H1 (cell line): ENCODE results near the gene MYBPC1. TPM values are rescaled to one million over a fixed set of nuclear protein-coding genes. Genes with fewer than 3 reads are reported as not detected.

Source experiments
- CTCF ChIA-PET: fragments of 300-600 bp; sonication (Branson Sonifier 250); formaldehyde crosslinking; loops from one replicate; lab custom pipeline; 2021; ENCODE audit not compliant: partially characterized antibody; lab: Charles Lee
- POLR2A ChIA-PET: fragments of 300-600 bp; sonication (Branson Sonifier 250); formaldehyde crosslinking; loops from one replicate; lab custom pipeline; 2021; ENCODE audit warnings: inconsistent platforms; ENCODE audit not compliant: partially characterized antibody; lab: Charles Lee
- DNase-seq, 2 experiments: peaks; one replicate each; pipeline versions ENCODE4 v3.0.0 to v3.0.0-alpha.2; 2010 to 2022; ENCODE audit warnings: low spot score in 2 of 2, low read depth in 1 of 2, mixed read lengths in 1 of 2
- FAIRE-seq: peaks from 2 replicates; lab custom pipeline; 2011; peaks lifted over from hg19 to GRCh38; lab: Jason Lieb, UNC
- H2AFZ ChIP-seq: 2 replicates; pipeline ENCODE4 v1.8.1; 2012; ENCODE audit warnings: low read length, inconsistent platforms
- H2AK5ac ChIP-seq: 2 replicates; pipeline ENCODE4 v1.6.1; 2013; ENCODE audit warnings: low read depth, low read length
- H2BK120ac ChIP-seq: replicated peaks from 2 replicates; pipeline ENCODE3; 2013; ENCODE audit warnings: low read depth, low read length, inconsistent platforms
- H2BK12ac ChIP-seq: 2 replicates; pipeline ENCODE4 v1.6.1; 2013; ENCODE audit warnings: low read depth, low read length
- H2BK15ac ChIP-seq: 2 replicates; pipeline ENCODE4 v1.6.1; 2013; ENCODE audit warnings: low read length
- H2BK20ac ChIP-seq: 2 replicates; pipeline ENCODE4 v1.6.1; 2013; ENCODE audit warnings: low read length
- H2BK5ac ChIP-seq: 2 replicates; pipeline ENCODE4 v1.6.1; 2013; ENCODE audit warnings: low read depth, low read length
- H3K14ac ChIP-seq: 2 replicates; pipeline ENCODE4 v1.6.1; 2013; ENCODE audit warnings: inconsistent platforms; ENCODE audit not compliant: insufficient read length
- H3K18ac ChIP-seq: 2 replicates; pipeline ENCODE4 v1.6.1; 2013; ENCODE audit warnings: low read length; ENCODE audit errors: extremely low read depth
- H3K23ac ChIP-seq: 2 replicates; pipeline ENCODE4 v1.6.1; 2013; ENCODE audit warnings: inconsistent platforms; ENCODE audit not compliant: insufficient read length
- H3K23me2 ChIP-seq: 2 replicates; pipeline ENCODE4 v1.6.1; 2013; ENCODE audit warnings: low read depth, low read length
- H3K27ac ChIP-seq: 2 replicates; pipeline ENCODE4 v1.6.1; 2011; ENCODE audit warnings: low read depth, low read length, inconsistent platforms
- H3K27me3 ChIP-seq, 4 experiments: replicated peaks in 1 of 4; 1 replicate in 1 of 4; 2 replicates in 3 of 4; pipeline versions ENCODE4 v1.6.1 to v1.8.1; 2011 to 2013; ENCODE audit warnings: low read length in 3 of 4, mild to moderate bottlenecking in 3 of 4, inconsistent platforms in 2 of 4, mixed read lengths in 2 of 4, moderate library complexity in 1 of 4; ENCODE audit not compliant: control insufficient read depth in 3 of 4, insufficient read depth in 3 of 4; ENCODE audit errors: extremely low read depth in 1 of 4
- H3K36me3 ChIP-seq, 4 experiments: 2 replicates each; pipeline versions ENCODE4 v1.6.1 to v1.8.1; 2011 to 2013; ENCODE audit warnings: mild to moderate bottlenecking in 4 of 4, low read length in 3 of 4, moderate library complexity in 2 of 4, control low read depth in 1 of 4, inconsistent platforms in 1 of 4; ENCODE audit not compliant: insufficient read depth in 4 of 4, control insufficient read depth in 2 of 4
- H3K4ac ChIP-seq: replicated peaks from 2 replicates; pipeline ENCODE3; 2013; ENCODE audit warnings: low read length, low read depth, mixed read lengths, inconsistent platforms; ENCODE audit not compliant: insufficient read length
- H3K4me1 ChIP-seq, 4 experiments: replicated peaks in 1 of 4; 1 replicate in 1 of 4; 2 replicates in 3 of 4; pipeline versions ENCODE4 v1.6.1 to v1.8.1; 2011 to 2013; ENCODE audit warnings: low read length in 3 of 4, inconsistent platforms in 2 of 4, mixed read lengths in 1 of 4; ENCODE audit not compliant: insufficient read depth in 4 of 4, control insufficient read depth in 3 of 4
- H3K4me2 ChIP-seq, 2 experiments: 2 replicates each; pipeline versions ENCODE4 v1.6.1 to v1.8.1; 2011 to 2013; ENCODE audit warnings: low read depth in 2 of 2, low read length in 2 of 2, control low read depth in 1 of 2, inconsistent platforms in 1 of 2, mild to moderate bottlenecking in 1 of 2; ENCODE audit not compliant: insufficient read depth in 1 of 2
- H3K4me3 ChIP-seq, 4 experiments: fragments of 200-600, 300-600 bp in 1 of 4; sonication (generic), shearing (Covaris generic), sonication (Bioruptor Twin) in 1 of 4; 2 replicates each; pipeline versions ENCODE4 v1.5.1 to v1.8.1; 2011 to 2016; ENCODE audit warnings: low read length in 4 of 4, low read depth in 3 of 4, control low read depth in 2 of 4, inconsistent platforms in 2 of 4, mild to moderate bottlenecking in 2 of 4, mixed read lengths in 1 of 4, moderate library complexity in 1 of 4; ENCODE audit not compliant: insufficient read depth in 2 of 4; ENCODE audit errors: extremely low read depth in 1 of 4
- H3K56ac ChIP-seq: replicated peaks from 2 replicates; pipeline ENCODE3; 2013; ENCODE audit warnings: low read depth, mild to moderate bottlenecking, mixed read lengths, low read length, inconsistent platforms; ENCODE audit not compliant: insufficient read length
- H3K79me1 ChIP-seq: 2 replicates; pipeline ENCODE4 v1.6.1; 2013; ENCODE audit warnings: low read depth, low read length, control low read depth
- H3K79me2 ChIP-seq, 2 experiments: 2 replicates each; pipeline versions ENCODE4 v1.6.1 to v1.8.1; 2012 to 2013; ENCODE audit warnings: low read length in 2 of 2, mild to moderate bottlenecking in 2 of 2, inconsistent platforms in 1 of 2; ENCODE audit not compliant: insufficient read depth in 2 of 2, control insufficient read depth in 1 of 2
- H3K9ac ChIP-seq, 4 experiments: replicated peaks in 1 of 4; 1 replicate in 1 of 4; 2 replicates in 3 of 4; pipeline versions ENCODE4 v1.6.1 to v1.8.1; 2011 to 2013; ENCODE audit warnings: low read depth in 3 of 4, low read length in 3 of 4, control low read depth in 2 of 4, mild to moderate bottlenecking in 2 of 4, moderate library complexity in 2 of 4, inconsistent platforms in 1 of 4; ENCODE audit errors: extremely low read depth in 1 of 4
- H3K9me3 ChIP-seq, 2 experiments: 2 replicates each; pipeline versions ENCODE4 v1.6.1 to v1.8.1; 2012 to 2013; ENCODE audit warnings: mild to moderate bottlenecking in 2 of 2, moderate library complexity in 2 of 2, control low read depth in 1 of 2, inconsistent platforms in 1 of 2, low read depth in 1 of 2, low read length in 1 of 2, mixed read lengths in 1 of 2; ENCODE audit not compliant: insufficient read depth in 2 of 2
- H4K20me1 ChIP-seq, 2 experiments: replicated peaks in 1 of 2; 2 replicates each; pipeline versions ENCODE3 to v1.8.1; 2011 to 2013; ENCODE audit warnings: inconsistent platforms in 2 of 2, low read length in 2 of 2, mild to moderate bottlenecking in 1 of 2; ENCODE audit not compliant: insufficient read depth in 2 of 2, control insufficient read depth in 1 of 2
- H4K5ac ChIP-seq: 2 replicates; pipeline ENCODE4 v1.6.1; 2013; ENCODE audit warnings: low read length, low read depth, mixed read lengths, inconsistent platforms; ENCODE audit not compliant: insufficient read length
- H4K8ac ChIP-seq: 2 replicates; pipeline ENCODE4 v1.8.0; 2013; ENCODE audit warnings: mild to moderate bottlenecking, moderate library complexity, low read length, inconsistent platforms; ENCODE audit not compliant: insufficient read depth; ENCODE audit errors: extremely low read depth
- H4K91ac ChIP-seq: replicated peaks from 2 replicates; pipeline ENCODE3; 2013; ENCODE audit warnings: low read length, mixed read lengths, inconsistent platforms; ENCODE audit not compliant: insufficient read length
- ASH2L ChIP-seq: fragments of 200-600, 300-600 bp; sonication (generic); IDR thresholded peaks from one replicate; pipeline ENCODE4 v1.7.1; 2017; ENCODE audit warnings: low read length
- CHD2 ChIP-seq: IDR thresholded peaks from 2 replicates; pipeline ENCODE4 v1.6.1; 2012; ENCODE audit warnings: low read length, improper control_type of control experiment
- CTBP2 ChIP-seq: IDR thresholded peaks from 2 replicates; pipeline ENCODE4 v1.7.0; 2011; ENCODE audit warnings: borderline replicate concordance, mild to moderate bottlenecking, moderate library complexity, mixed read lengths, low read length; ENCODE audit not compliant: insufficient read depth, insufficient read length
- EP300 ChIP-seq, 2 experiments: IDR thresholded peaks; 1 replicate in 1 of 2; 2 replicates in 1 of 2; pipeline ENCODE4 v1.6.1; 2011 to 2012; ENCODE audit warnings: low read depth in 2 of 2, low read length in 2 of 2, mild to moderate bottlenecking in 2 of 2, borderline replicate concordance in 1 of 2, inconsistent platforms in 1 of 2, moderate library complexity in 1 of 2
- KDM4A ChIP-seq: IDR thresholded peaks from one replicate; pipeline ENCODE4 v1.7.1; 2012; ENCODE audit warnings: low read depth, mild to moderate bottlenecking, moderate library complexity, low read length, inconsistent platforms; ENCODE audit not compliant: severe bottlenecking
- MAFK ChIP-seq: IDR thresholded peaks from 2 replicates; pipeline ENCODE4 v1.6.1; 2012; ENCODE audit warnings: low read depth, mild to moderate bottlenecking, improper control_type of control experiment, low read length
- NRF1 ChIP-seq: IDR thresholded peaks from 2 replicates; pipeline ENCODE4 v1.6.1; 2011; ENCODE audit warnings: mild to moderate bottlenecking, low read depth, low read length, improper control_type of control experiment
- RXRA ChIP-seq: IDR thresholded peaks from 2 replicates; pipeline ENCODE4 v1.6.1; 2011; ENCODE audit warnings: low read depth, mild to moderate bottlenecking, low read length, moderate library complexity; ENCODE audit not compliant: insufficient read depth
- SAP30 ChIP-seq: fragments of 300-600 bp; sonication (generic); IDR thresholded peaks from 2 replicates; pipeline ENCODE4 v1.7.1; 2012; ENCODE audit warnings: low read length, moderate library complexity, mild to moderate bottlenecking, inconsistent platforms; ENCODE audit not compliant: insufficient read depth, insufficient replicate concordance
- SIRT6 ChIP-seq: IDR thresholded peaks from one replicate; pipeline ENCODE4 v1.7.1; 2012; ENCODE audit warnings: low read length, inconsistent platforms
- SP1 ChIP-seq: IDR thresholded peaks from 2 replicates; pipeline ENCODE4 v1.6.1; 2011; ENCODE audit warnings: low read depth, low read length
- SP4 ChIP-seq: IDR thresholded peaks from 2 replicates; pipeline ENCODE4 v1.6.1; 2012; ENCODE audit warnings: low read length, inconsistent platforms
- USF2 ChIP-seq: IDR thresholded peaks from 2 replicates; pipeline ENCODE4 v1.6.1; 2011; ENCODE audit warnings: low read length, improper control_type of control experiment
- YY1 ChIP-seq: IDR thresholded peaks from 2 replicates; pipeline ENCODE4 v1.6.1; 2011; ENCODE audit warnings: low read depth, mild to moderate bottlenecking, low read length
- WGBS, 2 experiments: shearing (Covaris generic) in 1 of 2; methylation state at CpG; one replicate each; pipeline versions ENCODE4 v1.1.6 to v1.1.7; 2013 to 2015; ENCODE audit warnings: low lambda C conversion rate in 2 of 2, mixed read lengths in 2 of 2, inconsistent platforms in 1 of 2, low coverage in 1 of 2, missing lambda C conversion rate in 1 of 2; ENCODE audit not compliant: insufficient replicate concordance in 2 of 2, insufficient coverage in 1 of 2, insufficient read length in 1 of 2; ENCODE audit errors: extremely low coverage in 1 of 2, missing lambda C conversion rate in 1 of 2; 5-methylcytosine and 5-hydroxymethylcytosine counted together
- polyA plus RNA-seq, 7 experiments: library from polyadenylated mRNA; depleted of rRNA in 3 of 7; stranded (reverse) in 5 of 7; unstranded in 2 of 7; fragments of >200 nt in 5 of 7; fragments of 200-250 nt in 2 of 7; gene quantifications; 1 replicate in 5 of 7; 2 replicates in 1 of 7; 4 replicates in 1 of 7; pipeline versions ENCODE4 v1.2.1 to v1.2.3, GENCODE V29; 2011 to 2013; ENCODE audit warnings: missing spikeins in 2 of 7, mixed read lengths in 2 of 7
- total RNA-seq: library from RNA; stranded (reverse); fragmentation: NEBNext Ultra II Directional; extraction: Animal tissue kit (Norgen Biotek cat#: 25700); gene quantifications from 2 replicates; pipeline ENCODE4 v1.2.1, GENCODE V29; 2021

MYBPC1 gene
- total and polyA plus RNA-seq, 2 of the 8 experiments (the other 6 are each of a cell fraction or from before 2014, with no cell fraction given) = not detected

GRCh38 chr12:101667591-101667990 is 72.8 kb downstream of the MYBPC1 start:
- Histone ChIP-seq H2BK120ac (no peak overlapping the region), H2AK5ac (no peak overlapping the region), H4K5ac (no peak overlapping the region), H3K4me2 (no peak overlapping the region), H3K27me3 (no peaks in the 10 kb centered on the region), H2BK20ac (no peak overlapping the region), H2BK5ac (no peak overlapping the region), H2AFZ (no peak overlapping the region; the same call in 1 of the 2 replicates), H3K14ac (no peak overlapping the region), H3K4me3 (no peak overlapping the region), H3K9me3 (no peaks in the 10 kb centered on the region), H3K23ac (no peak overlapping the region), H2BK15ac (no peak overlapping the region), H3K79me1 (no peaks in the 10 kb centered on the region), H3K18ac (no peak overlapping the region), H3K9ac (no peak overlapping the region), H3K4me1 (peaks cover 0 to 3% (median 0%) of the 10 kb centered on the region in 4 experiments; a peak in 1 of 7 replicates), H3K36me3 (no peaks in the 10 kb centered on the region), H3K4ac (no peak overlapping the region), H3K23me2 (no peaks in the 10 kb centered on the region; the same call in 1 of the 2 replicates), H4K20me1 (no peaks in the 10 kb centered on the region), H4K91ac (no peak overlapping the region), H3K79me2 (no peaks in the 10 kb centered on the region), H3K27ac (no peak overlapping the region), H4K8ac (no peak overlapping the region), H2BK12ac (no peak overlapping the region), H3K56ac (no peak overlapping the region)
- ChIA-PET POLR2A (no interaction called here), CTCF (interaction anchor here (0.6 kb wide), 1 partner anchor 216 kb away, joined by 4 read pairs; no protein-coding TSS in a partner anchor)
- 94% methylated on average over 5 of the region's 5 CpGs; no CpG with 5 or more reads in 1 of the 2 experiments for WGBS, 2 experiments
- FAIRE-seq (no peak), DNase-seq (no peak)
- TF ChIP-seq ASH2L (no peak), CTBP2 (no peak), YY1 (no peak), KDM4A (no peak), EP300 (IDR thresholded peaks at IDR 0.05; ENCODE audit: borderline replicate concordance in 1 of 2, low read depth in 2 of 2, low read length in 2 of 2) (no peak), SAP30 (no peak), SP4 (no peak), CHD2 (no peak), USF2 (no peak), NRF1 (no peak), SIRT6 (no peak), SP1 (no peak), MAFK (no peak), RXRA (no peak)
